Umbilical cord (tissue), 2 donors: ENCODE data around the gene SKA2. TPM values are rescaled to one million over a fixed set of nuclear protein-coding genes. Genes with fewer than 3 reads are reported as not detected.
"Not testable (repeated sequence)": the region's sequence is repeated elsewhere in the genome, so short reads cannot be mapped to it uniquely, and the experiment has no call there.

ENCODE experiments used
- DNase-seq: peaks from one replicate; pipeline ENCODE4 v3.0.0-alpha.2; 2015; ENCODE audit warnings: low spot score
- total RNA-seq: library from RNA; depleted of rRNA; stranded (reverse); fragments of >200 nt; gene quantifications from one replicate; pipeline ENCODE4 v1.2.3, GENCODE V29; 2014; ENCODE audit warnings: low replicate concordance; ENCODE audit not compliant: insufficient read depth

SKA2 gene
- total RNA-seq, 1 donor from 2014 or later, result 99.7 TPM

- no peak for DNase-seq
Measured at GRCh38 chr17:59151591-59151990, 3.4 kb downstream of the SKA2 start.

DNA sequence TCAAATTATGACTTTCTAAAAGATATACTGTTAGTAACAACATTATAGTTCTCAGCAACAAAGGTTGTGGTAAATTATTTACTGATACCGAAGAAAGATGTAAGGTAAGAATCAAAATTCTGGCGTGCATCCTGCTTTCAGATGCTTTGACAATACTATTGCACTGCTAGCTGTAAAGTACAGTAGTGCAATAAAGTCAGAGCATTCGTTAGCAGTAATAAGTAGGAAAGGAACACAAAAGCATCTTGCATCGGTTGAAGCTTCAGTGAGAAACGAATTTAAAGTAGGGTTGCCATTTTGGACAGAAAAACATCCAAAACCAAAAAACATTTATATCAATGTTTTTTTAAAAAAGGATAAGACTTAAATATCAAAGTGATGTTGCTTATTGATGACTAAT is 4.0 kb downstream of the SKA2 start:
- DNase-seq, result no peak

DNA sequence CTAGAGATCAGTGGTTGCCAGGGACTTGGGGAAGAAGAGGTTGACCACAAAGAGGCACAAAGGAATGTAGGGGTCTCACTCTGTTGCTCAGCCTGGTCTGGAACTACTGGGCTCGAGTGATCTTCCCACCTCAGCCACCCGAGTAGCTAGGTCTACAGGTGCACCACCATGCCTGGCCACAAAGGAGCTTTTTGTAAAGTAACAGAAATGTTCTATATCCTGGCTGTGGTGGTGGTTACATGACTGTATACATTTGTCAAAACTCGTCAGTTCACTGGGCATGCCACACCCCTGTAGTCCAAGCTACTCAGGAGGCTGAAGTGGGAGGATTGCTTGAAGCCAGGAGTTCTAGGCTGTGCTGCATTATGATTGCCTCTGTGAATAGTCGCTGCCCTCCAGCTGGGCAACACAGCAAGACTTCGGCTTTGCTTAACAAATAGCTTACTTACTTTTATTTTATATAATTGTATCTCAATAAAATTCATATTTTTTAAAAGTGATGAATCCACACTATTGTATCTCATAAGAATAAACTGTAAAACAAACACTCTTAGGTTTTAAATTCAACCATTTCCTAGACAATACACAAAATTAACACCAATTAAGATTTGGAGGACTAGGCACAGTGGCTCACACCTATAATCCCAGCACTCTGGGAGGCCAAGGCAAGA is 5.0 kb downstream of the SKA2 start:
- no peak for DNase-seq

DNA sequence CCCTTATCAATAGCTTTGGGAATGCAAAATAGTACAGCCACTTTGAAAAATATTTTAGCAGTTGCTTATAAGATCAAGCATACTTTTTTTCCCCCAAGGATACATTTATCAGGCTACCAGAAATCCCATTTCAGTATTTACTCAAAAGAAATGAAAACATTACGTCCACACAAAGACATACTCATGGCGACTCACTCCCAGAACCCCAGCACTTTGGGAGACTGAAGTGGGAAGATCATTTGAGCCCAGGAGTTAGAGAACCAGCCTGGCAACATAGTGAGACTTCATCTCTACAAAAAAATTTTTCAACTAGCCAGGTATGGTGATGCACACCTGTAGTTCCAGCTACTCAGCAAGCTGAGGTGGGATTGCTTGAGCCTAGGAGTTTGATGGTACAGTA is 5.9 kb downstream of the SKA2 start:
- no peak for DNase-seq

- no peak for DNase-seq
Measured at GRCh38 chr17:59145571-59146096, 9.4 kb downstream of the SKA2 start.

- no peak for DNase-seq
Measured at GRCh38 chr17:59141860-59142259, 13.1 kb downstream of the SKA2 start.

DNA sequence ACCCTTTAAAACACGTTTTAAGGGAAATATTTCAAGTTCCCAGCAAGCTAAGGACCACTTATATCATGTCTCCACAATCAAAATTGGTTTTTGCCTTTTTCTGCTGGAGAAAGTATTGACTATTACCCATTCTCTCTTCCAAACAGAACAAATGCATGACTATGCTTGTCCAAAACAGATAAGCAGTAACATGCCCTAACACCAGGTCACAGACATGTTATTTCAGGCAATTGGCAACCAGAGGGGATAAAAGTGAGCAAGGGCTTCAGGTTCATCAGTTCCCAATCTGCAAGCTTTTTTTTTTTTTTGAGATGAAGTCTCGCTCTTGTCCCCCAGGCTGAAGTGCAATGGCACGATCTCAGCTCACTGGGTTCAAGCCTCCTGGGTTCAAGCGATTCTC is 15.0 kb downstream of the SKA2 start:
- DNase-seq, result no peak

GRCh38 chr17:59138339-59138738 is 16.6 kb downstream of the SKA2 start:
- DNase-seq, result not testable (repeated sequence)

DNA sequence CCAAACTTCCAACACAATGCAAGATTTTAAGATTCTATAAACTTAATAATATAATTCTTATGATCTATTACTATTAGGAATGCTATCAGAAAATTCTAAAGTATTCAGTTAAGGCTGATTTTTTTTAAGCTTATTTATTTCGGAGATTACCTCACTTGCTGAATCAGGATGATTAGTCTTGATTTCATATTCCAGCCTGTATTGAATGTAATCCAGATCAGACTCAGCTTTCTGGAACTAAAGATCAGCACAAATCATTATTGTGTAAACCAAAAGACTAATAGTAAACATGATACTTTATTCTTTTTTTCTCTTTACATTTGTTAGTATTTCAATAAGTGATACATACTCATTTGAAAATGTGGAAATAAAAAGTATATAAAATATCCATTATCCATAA is 23.9 kb downstream of the SKA2 start:
- DNase-seq, result no peak

DNA sequence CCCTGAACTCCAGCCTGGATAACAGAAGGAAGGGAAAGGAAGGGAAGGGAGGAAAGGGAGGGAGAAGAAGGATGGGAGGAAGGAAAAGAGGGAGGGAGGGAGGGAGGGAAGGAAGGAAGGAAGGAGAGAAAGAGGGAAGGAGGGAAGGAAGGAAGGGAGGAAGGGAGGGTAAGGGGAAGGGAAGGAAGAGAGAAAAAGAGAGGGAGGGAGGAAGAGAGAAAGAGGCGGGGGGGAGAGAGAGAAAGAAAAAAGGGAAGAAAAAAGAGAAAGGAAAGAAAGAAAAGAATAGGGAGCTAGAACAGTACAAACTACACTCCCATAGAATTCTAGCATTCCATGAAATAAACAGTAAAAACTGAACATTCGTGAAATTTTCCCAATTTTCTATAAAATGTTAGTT is 25.2 kb downstream of the SKA2 start:
- no peak for DNase-seq

DNA sequence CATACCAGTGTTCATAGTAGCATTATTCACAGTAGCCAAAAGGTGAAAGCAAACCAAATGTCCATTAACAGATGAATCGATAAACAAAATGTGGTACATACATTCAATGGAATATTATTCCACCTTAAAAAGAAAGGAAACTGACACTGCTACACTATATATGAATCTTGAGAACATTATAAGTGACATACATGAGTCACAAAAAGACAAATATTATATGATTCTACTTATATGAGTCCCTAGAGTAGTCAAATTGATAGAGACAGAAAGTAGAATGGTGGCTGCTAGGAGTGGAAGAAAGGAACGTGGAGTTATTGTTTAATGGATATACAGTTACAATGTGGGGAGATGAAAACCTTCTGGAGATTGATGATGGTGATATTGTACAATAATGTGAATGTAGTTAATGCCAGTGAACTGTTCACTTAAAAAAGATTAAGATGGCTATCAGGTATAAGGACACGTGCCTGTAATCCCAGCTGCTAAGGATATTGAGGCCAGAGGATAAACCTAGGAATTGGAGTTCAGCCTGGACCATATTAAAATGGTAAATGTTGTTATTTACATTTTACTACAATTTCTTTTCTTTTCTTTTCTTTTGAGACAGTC is 28.1 kb downstream of the SKA2 start:
- DNase-seq, result no peak

DNA sequence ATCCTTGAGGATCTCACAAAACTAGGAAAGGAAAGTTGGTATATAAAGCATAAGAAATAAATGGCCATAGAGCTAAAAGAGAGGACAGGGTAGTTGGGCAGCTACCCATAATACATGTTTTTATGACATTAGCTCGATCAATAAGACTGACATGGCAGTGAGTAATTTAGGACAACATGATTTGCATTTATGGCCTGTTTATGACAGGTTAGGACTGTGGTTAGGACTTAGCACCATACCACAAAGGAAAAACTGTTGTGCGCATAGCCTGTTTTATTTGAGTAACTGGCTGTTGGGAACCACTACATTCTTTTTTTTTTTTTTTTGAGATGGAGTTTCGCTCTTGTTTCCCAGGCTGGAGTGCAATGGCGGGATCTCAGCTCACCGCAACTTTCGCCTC is 30.3 kb downstream of the SKA2 start:
- DNase-seq, result no peak

- DNase-seq, result no peak
Measured at GRCh38 chr17:59121901-59122480, 33.0 kb downstream of the SKA2 start.

- no peak for DNase-seq
Measured at GRCh38 chr17:59115474-59115873, 39.5 kb downstream of the SKA2 start.

DNA sequence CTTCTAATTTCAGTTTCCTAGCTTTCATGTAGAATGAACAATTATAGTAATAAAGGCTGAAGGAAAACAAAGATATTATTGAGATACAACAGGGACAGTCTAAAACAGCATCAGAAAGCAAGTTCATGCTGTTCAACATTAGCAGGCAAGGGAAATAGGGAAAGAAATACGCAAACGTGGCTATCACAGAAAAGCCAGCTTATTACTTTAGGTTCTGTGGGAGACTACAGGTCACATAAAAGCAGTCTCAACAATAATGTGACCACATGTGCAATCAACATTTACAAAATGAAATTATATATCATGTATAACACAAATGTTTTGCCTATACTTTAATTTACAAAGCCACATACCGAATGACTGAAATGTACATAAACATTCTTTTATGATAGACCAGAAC is 43.4 kb downstream of the SKA2 start:
- DNase-seq, result no peak

- DNase-seq, result no peak
Measured at GRCh38 chr17:59110973-59111372, 44.0 kb downstream of the SKA2 start.

GRCh38 chr17:59108400-59109102 is 46.4 kb downstream of the SKA2 start:
- DNase-seq, result no peak

DNA sequence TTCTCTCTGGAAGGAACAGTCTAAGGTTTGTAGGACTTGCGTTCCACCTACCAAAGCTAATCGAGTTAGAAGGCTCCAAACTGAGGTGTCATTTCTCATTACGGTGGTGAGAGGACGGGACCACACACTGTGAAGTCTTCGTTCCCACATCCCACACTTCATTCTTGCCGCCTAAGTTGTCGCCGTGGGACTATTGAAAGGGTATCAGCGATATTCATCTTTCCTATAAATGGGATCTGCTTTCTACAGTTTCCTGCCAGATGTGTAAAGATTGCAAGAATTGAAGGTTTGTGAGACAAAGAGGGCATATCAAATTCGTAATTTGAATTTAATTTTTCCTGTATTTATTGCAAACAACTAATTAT is 47.7 kb downstream of the SKA2 start:
- DNase-seq, result no peak

DNA sequence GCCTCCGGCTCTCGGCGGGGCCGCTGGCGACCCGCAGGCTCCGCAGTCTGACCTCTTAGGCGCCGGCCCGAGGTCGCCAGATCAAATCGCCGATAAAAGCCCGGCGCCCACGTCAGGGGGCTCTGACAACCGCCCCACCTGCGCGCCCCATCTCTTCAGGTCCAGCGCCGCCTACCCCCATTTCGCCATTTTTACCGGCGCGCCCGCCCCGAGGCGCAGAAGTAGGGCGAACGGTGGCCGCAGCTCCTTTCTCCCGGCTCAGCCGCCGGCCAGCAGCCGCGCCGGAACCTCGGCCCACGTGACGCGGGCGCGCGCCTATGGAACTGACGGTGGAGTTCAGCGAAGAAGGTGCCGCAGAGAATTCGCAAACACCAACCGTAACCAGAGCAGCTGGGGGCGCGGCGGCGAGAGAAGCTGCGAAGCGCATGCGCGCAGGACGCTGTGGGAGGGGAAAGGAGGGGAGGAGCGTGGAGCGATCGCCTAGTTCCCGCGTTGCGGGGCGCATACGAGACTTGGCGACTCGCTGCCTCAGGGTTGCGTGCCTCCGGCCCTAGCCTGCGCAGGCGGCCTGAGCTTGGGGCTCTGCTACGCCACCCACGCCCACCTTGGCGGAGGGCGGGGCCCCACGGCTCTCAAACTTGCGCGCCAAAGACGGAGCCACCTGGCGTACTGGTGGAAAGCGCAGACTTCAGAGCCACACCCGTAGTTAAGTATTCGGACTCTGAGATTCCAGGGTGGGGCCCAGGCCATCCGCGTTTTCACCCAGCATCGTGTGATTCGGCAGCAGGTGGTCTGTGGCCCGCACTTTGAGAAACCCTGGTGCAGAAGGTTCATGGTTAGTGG is 48.3 kb downstream of the SKA2 start, which contains the start of gene TRIM37:
Gene TRIM37, minus strand, starts transcription at position 418 of the 843 bp plus-strand sequence. CDS start 419 bp downstream, outside the sequence.
- DNase-seq, result peak; percentile 99

GRCh38 chr17:59105852-59106462 is 49.0 kb downstream of the SKA2 start:
- DNase-seq, result peak; percentile 52

- no peak for DNase-seq
Measured at GRCh38 chr17:59101178-59101577, 53.8 kb downstream of the SKA2 start.
